Mesenchymal stem cell (in vitro differentiated cells and primary cell): ENCODE results near the gene FBXO38.

Experiments used
- DNase-seq: peaks from one replicate; pipeline ENCODE4 v3.0.0-alpha.2; 2013
- H2AFZ ChIP-seq: one replicate; pipeline ENCODE4 v1.6.1; 2013; ENCODE audit warnings: low read depth, mild to moderate bottlenecking, control low read depth, inconsistent platforms, low read length, moderate library complexity
- H2AK5ac ChIP-seq: 2 replicates; pipeline ENCODE4 v1.6.1; 2013; ENCODE audit warnings: low read length, moderate library complexity, mild to moderate bottlenecking, inconsistent platforms; ENCODE audit not compliant: severe bottlenecking
- H2BK120ac ChIP-seq: one replicate; pipeline ENCODE4 v1.6.1; 2013; ENCODE audit warnings: low read depth, mild to moderate bottlenecking, inconsistent platforms, low read length, moderate library complexity
- H2BK12ac ChIP-seq, 2 experiments: one replicate each; pipeline ENCODE4 v1.6.1; 2013; ENCODE audit warnings: inconsistent platforms in 2 of 2, low read length in 2 of 2, mild to moderate bottlenecking in 2 of 2, moderate library complexity in 2 of 2, control low read depth in 1 of 2
- H2BK15ac ChIP-seq: one replicate; pipeline ENCODE4 v1.6.1; 2013; ENCODE audit warnings: mild to moderate bottlenecking, low read depth, inconsistent platforms; ENCODE audit not compliant: poor library complexity, severe bottlenecking
- H2BK5ac ChIP-seq: 2 replicates; pipeline ENCODE4 v1.6.1; 2013; ENCODE audit warnings: low read depth, mild to moderate bottlenecking, low read length, control low read depth, inconsistent platforms; ENCODE audit not compliant: poor library complexity, severe bottlenecking
- H3K14ac ChIP-seq, 2 experiments: one replicate each; pipeline ENCODE4 v1.6.1; 2013; ENCODE audit warnings: inconsistent platforms in 2 of 2, low read length in 2 of 2, control low read depth in 1 of 2, mild to moderate bottlenecking in 1 of 2, moderate library complexity in 1 of 2
- H3K18ac ChIP-seq, 2 experiments: one replicate each; pipeline ENCODE4 v1.6.1; 2013; ENCODE audit warnings: inconsistent platforms in 2 of 2, low read length in 2 of 2, control low read depth in 1 of 2, low read depth in 1 of 2, mild to moderate bottlenecking in 1 of 2
- H3K23ac ChIP-seq, 2 experiments: one replicate each; pipeline ENCODE4 v1.6.1; 2013; ENCODE audit warnings: inconsistent platforms in 2 of 2, low read length in 2 of 2, mild to moderate bottlenecking in 2 of 2, moderate library complexity in 2 of 2, control low read depth in 1 of 2
- H3K27ac ChIP-seq: 2 replicates; pipeline ENCODE4 v1.5.1; 2013; ENCODE audit warnings: mild to moderate bottlenecking, moderate library complexity, low read length, control low read depth, inconsistent platforms; ENCODE audit not compliant: poor library complexity, severe bottlenecking
- H3K27me3 ChIP-seq, 2 experiments: 2 replicates each; pipeline versions ENCODE4 v1.6.1 to v1.7.0; 2013; ENCODE audit warnings: low read length in 2 of 2, mild to moderate bottlenecking in 2 of 2, moderate library complexity in 2 of 2, control low read depth in 1 of 2, inconsistent platforms in 1 of 2; ENCODE audit not compliant: control insufficient read depth in 1 of 2, insufficient read depth in 1 of 2
- H3K36me3 ChIP-seq, 2 experiments: 2 replicates each; pipeline versions ENCODE4 v1.6.1 to v1.7.0; 2013; ENCODE audit warnings: low read length in 2 of 2, control low read depth in 1 of 2, inconsistent platforms in 1 of 2, low read depth in 1 of 2, mild to moderate bottlenecking in 1 of 2; ENCODE audit not compliant: insufficient read depth in 2 of 2, control insufficient read depth in 1 of 2
- H3K4ac ChIP-seq, 2 experiments: one replicate each; pipeline ENCODE4 v1.6.1; 2013; ENCODE audit warnings: inconsistent platforms in 2 of 2, low read length in 2 of 2, mild to moderate bottlenecking in 2 of 2, moderate library complexity in 2 of 2, control low read depth in 1 of 2, low read depth in 1 of 2
- H3K4me1 ChIP-seq: 2 replicates; pipeline ENCODE4 v1.6.1; 2013; ENCODE audit warnings: low read depth, low read length, control low read depth; ENCODE audit not compliant: control insufficient read depth, insufficient read depth
- H3K4me2 ChIP-seq: 2 replicates; pipeline ENCODE4 v1.6.1; 2013; ENCODE audit warnings: low read length, mild to moderate bottlenecking, inconsistent platforms; ENCODE audit not compliant: poor library complexity, severe bottlenecking
- H3K4me3 ChIP-seq, 2 experiments: 2 replicates each; pipeline versions ENCODE4 v1.5.1 to v1.7.0; 2013; ENCODE audit warnings: low read length in 2 of 2, mild to moderate bottlenecking in 2 of 2, control low read depth in 1 of 2, low read depth in 1 of 2; ENCODE audit not compliant: insufficient read depth in 1 of 2
- H3K79me1 ChIP-seq: replicated peaks from 2 replicates; pipeline ENCODE4 v1.6.1; 2013; ENCODE audit warnings: mild to moderate bottlenecking, control low read depth, low read length, inconsistent platforms; ENCODE audit not compliant: poor library complexity, severe bottlenecking
- H3K9ac ChIP-seq: 2 replicates; pipeline ENCODE4 v1.7.0; 2013; ENCODE audit warnings: mild to moderate bottlenecking, low read length, moderate library complexity
- H3K9me3 ChIP-seq: 2 replicates; pipeline ENCODE4 v1.7.0; 2013; ENCODE audit warnings: mild to moderate bottlenecking, low read length; ENCODE audit not compliant: control insufficient read depth
- H4K8ac ChIP-seq: one replicate; pipeline ENCODE4 v1.6.1; 2013; ENCODE audit warnings: inconsistent platforms, mild to moderate bottlenecking, low read length, moderate library complexity
- H4K91ac ChIP-seq: one replicate; pipeline ENCODE4 v1.6.1; 2013; ENCODE audit warnings: mild to moderate bottlenecking, low read length, inconsistent platforms
- WGBS: methylation state at CpG from one replicate; pipeline ENCODE4 v1.1.7; 2013; ENCODE audit warnings: mixed read lengths; 5-methylcytosine and 5-hydroxymethylcytosine counted together

FBXO38 gene

GRCh38 chr5:148484651-148485050 lies 100.9 kb downstream of the FBXO38 start:
- Histone ChIP-seq H2AK5ac (no peak overlapping the region), H4K91ac (no peak overlapping the region), H3K36me3 (no peaks in the 10 kb centered on the region), H2BK12ac (no peak overlapping the region), H2BK15ac (no peak overlapping the region), H2BK5ac (no peak overlapping the region), H3K9me3 (no peaks in the 10 kb centered on the region), H2AFZ (no peak overlapping the region), H2BK120ac (no peak overlapping the region), H3K27me3 (peaks cover 12 to 27% of the 10 kb centered on the region in 2 experiments), H3K79me1 (no peaks in the 10 kb centered on the region), H3K4ac (no peak overlapping the region), H3K9ac (no peak overlapping the region), H3K4me1 (no peaks in the 10 kb centered on the region), H4K8ac (no peak overlapping the region), H3K4me3 (no peak overlapping the region), H3K14ac (no peak overlapping the region), H3K23ac (no peak overlapping the region), H3K18ac (no peak overlapping the region), H3K4me2 (no peak overlapping the region), H3K27ac (no peak overlapping the region)
- no peak for DNase-seq

DNA sequence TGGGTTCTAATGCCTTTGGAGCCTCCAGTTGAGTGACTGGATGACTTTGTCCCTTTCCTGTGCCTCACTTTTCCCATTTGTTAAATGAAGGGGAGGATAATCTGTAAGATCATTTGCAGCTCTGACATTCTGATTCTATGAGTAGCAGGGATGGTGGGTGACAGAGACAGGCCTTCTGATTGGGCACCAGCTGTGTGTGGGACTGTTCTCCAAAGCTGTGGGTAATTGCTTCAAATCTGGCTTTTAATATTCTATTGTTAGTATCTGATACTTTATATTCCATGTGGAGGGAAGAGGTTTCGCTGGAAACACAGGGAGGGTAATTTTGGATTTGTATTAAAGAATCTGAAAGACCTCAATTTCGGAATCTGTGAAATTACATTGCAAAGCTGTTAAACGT lies 102.7 kb downstream of the FBXO38 start:
- Histone ChIP-seq H3K27ac (no peak overlapping the region), H2AFZ (no peak overlapping the region), H2BK12ac (no peak overlapping the region), H3K4ac (no peak overlapping the region), H2BK15ac (no peak overlapping the region), H2AK5ac (no peak overlapping the region), H3K4me3 (no peak overlapping the region), H3K18ac (no peak overlapping the region), H3K23ac (no peak overlapping the region), H3K9ac (no peak overlapping the region), H3K4me1 (no peaks in the 10 kb centered on the region), H2BK120ac (no peak overlapping the region), H3K79me1 (no peaks in the 10 kb centered on the region), H3K36me3 (no peaks in the 10 kb centered on the region), H4K8ac (no peak overlapping the region), H3K4me2 (no peak overlapping the region), H2BK5ac (no peak overlapping the region), H3K9me3 (no peaks in the 10 kb centered on the region), H3K14ac (no peak overlapping the region), H3K27me3 (peaks cover 12 to 30% of the 10 kb centered on the region in 2 experiments), H4K91ac (no peak overlapping the region)
- no peak for DNase-seq
- WGBS, result 89% methylated on average over 2 of the region's 3 CpGs

GRCh38 chr5:148488757-148489156 lies 105.0 kb downstream of the FBXO38 start:
- Histone ChIP-seq H3K9me3 (no peaks in the 10 kb centered on the region), H4K91ac (no peak overlapping the region), H2BK12ac (no peak overlapping the region), H2AK5ac (no peak overlapping the region), H3K79me1 (no peaks in the 10 kb centered on the region), H3K9ac (no peak overlapping the region), H2AFZ (no peak overlapping the region), H3K36me3 (no peaks in the 10 kb centered on the region), H3K4me3 (no peak overlapping the region), H3K4me2 (no peak overlapping the region), H3K23ac (no peak overlapping the region), H3K14ac (no peak overlapping the region), H2BK15ac (no peak overlapping the region), H3K4me1 (no peaks in the 10 kb centered on the region), H3K4ac (no peak overlapping the region), H3K27me3 (peaks cover 12 to 43% of the 10 kb centered on the region in 2 experiments), H3K27ac (no peak overlapping the region), H2BK120ac (no peak overlapping the region), H4K8ac (no peak overlapping the region), H3K18ac (no peak overlapping the region), H2BK5ac (no peak overlapping the region)
- DNase-seq, result no peak
- WGBS, result 97% methylated on average over 1 of the region's 2 CpGs

DNA sequence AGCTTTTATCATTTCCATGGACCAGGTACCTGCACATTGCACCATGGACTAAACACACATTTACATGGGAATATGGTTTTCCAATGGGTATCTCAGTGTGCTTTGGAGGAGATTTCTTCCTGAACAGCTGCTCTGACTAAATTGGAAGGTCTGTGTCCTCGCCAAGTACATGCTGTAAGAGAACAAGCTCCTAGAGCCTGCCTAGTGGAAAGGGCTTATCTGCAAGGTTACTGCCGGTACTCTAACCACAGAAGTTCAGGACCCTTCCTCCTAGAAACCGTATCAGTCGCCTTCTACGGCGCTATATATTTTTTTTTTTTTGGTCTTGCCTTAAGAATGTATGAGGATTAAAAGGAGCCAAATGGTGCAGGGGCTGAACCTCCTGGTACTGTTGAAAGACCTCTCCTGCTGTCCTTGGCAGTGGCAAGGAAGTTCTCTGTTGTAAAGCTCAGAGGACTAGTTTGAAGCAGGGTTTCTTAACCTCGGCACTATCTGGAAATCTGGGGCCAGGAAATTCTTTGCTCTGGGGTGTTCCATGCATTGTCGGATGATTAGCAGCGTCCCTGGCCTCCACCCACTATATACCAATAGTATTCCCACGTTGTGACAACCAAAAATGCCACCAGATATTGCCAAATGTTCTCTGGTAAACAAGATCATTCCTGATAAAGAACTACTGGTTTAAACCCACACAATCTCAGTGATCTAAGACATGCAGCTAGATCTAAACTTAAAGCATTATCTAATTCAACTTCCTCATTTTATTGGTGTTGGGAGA lies 107.4 kb downstream of the FBXO38 start:
- H2AFZ ChIP-seq, result no peak overlapping the region
- no peaks in the 10 kb centered on the region for H3K4me1 ChIP-seq
- H2BK120ac ChIP-seq, result no peak overlapping the region
- H2BK12ac ChIP-seq, result no peak overlapping the region
- no peaks in the 10 kb centered on the region for H3K79me1 ChIP-seq
- no peak overlapping the region for H4K8ac ChIP-seq
- H2AK5ac ChIP-seq, result no peak overlapping the region
- H3K14ac ChIP-seq, result no peak overlapping the region
- no peak overlapping the region for H3K4me2 ChIP-seq
- H2BK15ac ChIP-seq, result no peak overlapping the region
- H4K91ac ChIP-seq, result no peak overlapping the region
- H3K27me3 ChIP-seq, result peaks cover 10 to 32% of the 10 kb centered on the region in 2 experiments
- H3K9me3 ChIP-seq, result no peaks in the 10 kb centered on the region
- H3K4ac ChIP-seq, result no peak overlapping the region
- WGBS, result 49% methylated on average over 10 of the region's 10 CpGs
- no peak for DNase-seq
- H3K36me3 ChIP-seq, result no peaks in the 10 kb centered on the region
- no peak overlapping the region for H2BK5ac ChIP-seq
- no peak overlapping the region for H3K27ac ChIP-seq
- H3K9ac ChIP-seq, result no peak overlapping the region
- no peak overlapping the region for H3K18ac ChIP-seq
- no peak overlapping the region for H3K4me3 ChIP-seq
- H3K23ac ChIP-seq, result no peak overlapping the region
